Brain pericyte (primary cell): ENCODE results near the gene KRTAP19-3.
"Not testable (repeated sequence)": the region's sequence is repeated elsewhere in the genome, so short reads cannot be mapped to it uniquely, and the experiment has no call there.

Experiments used
- DNase-seq: peaks from one replicate; pipeline ENCODE4 v3.0.0-alpha.2; 2012; ENCODE audit warnings: low read depth, low spot score

KRTAP19-3 gene

GRCh38 chr21:30491963-30492428 lies at the start of gene KRTAP19-3:
TSS of gene KRTAP19-3 (minus strand) at chr21:30492013. CDS start at chr21:30491957, 56 bp downstream.
- DNase-seq = no peak

DNA sequence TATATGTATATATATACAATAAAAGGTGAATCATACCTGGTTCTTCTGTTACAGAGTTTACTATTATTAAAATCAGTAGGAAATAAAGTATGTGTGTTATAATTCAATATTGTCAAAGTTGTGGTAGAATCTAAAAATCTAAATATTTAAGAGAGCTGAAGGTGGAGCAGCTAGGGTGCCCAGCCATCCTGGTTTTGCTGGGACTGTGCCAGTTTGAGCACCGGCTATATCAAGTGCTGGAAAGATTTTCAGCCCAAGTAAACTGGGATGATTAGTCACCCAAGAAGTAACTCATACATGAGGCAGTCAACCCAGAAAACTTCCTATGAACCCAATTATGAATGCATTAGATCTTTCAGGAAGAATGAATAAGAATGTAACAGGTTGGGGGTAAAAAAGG lies 27.1 kb upstream of the KRTAP19-3 start:
- no peak for DNase-seq

GRCh38 chr21:30515681-30516080 lies 23.9 kb upstream of the KRTAP19-3 start:
- no peak for DNase-seq

- not testable (repeated sequence) for DNase-seq
Measured at GRCh38 chr21:30505621-30506205, 13.9 kb upstream of the KRTAP19-3 start.

- no peak for DNase-seq
Measured at GRCh38 chr21:30502041-30502440, 10.2 kb upstream of the KRTAP19-3 start, which contains the start of gene KRTAP19-5. TSS of gene KRTAP19-5 (minus strand) at chr21:30502141. CDS start at chr21:30502090, 51 bp downstream.

DNA sequence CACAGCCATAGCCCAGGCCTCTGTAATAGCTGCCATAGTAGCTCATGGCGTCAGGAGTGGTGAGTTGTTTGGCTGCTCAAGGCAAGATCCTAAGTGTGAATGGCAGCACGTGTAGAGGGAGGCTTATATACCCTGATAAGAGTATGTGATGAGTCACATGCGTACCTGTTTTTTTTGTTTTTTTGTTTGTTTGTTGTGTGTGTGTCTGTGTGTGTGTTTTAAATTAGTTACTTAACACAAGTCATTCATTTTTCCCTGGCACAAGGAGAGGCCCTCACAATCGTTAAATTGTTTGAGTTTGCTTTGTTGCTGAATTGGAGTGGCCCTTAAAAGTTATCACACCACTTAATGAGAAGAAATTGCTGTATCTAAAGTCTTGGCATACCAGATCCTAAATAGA lies 5.3 kb upstream of the KRTAP19-3 start, which contains the start of gene KRTAP19-4:
TSS of gene KRTAP19-4 (minus strand) at position 101 of the 400 bp plus-strand sequence. CDS start at position 46, 55 bp downstream.
- DNase-seq = no peak

DNA sequence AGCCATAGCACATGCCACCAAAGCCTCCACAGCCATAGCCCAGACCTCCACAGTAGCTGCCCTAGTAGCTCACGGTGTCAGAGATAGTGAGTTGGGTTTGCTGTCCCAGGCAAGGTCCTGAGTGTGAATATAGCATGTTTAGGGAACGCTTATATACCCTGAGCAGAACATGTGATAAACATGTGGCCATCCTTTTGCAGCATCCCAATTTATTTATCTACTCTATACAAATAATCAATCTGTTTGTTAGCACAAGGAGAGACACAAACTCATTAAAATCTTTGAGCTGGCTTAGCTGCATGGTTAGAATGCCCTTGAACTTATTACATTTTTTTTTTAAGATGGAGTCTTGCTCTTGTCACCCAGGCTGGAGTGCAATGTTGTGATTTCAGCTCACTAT lies 4.5 kb downstream of the KRTAP19-3 start, which contains the start of gene KRTAP19-2:
TSS of gene KRTAP19-2 (minus strand) at position 101 of the 400 bp plus-strand sequence. CDS start at position 13, 88 bp downstream.
- DNase-seq = no peak

GRCh38 chr21:30486180-30486579 lies 5.6 kb downstream of the KRTAP19-3 start:
- no peak for DNase-seq

GRCh38 chr21:30482130-30482529 lies 9.7 kb downstream of the KRTAP19-3 start:
- DNase-seq = no peak

DNA sequence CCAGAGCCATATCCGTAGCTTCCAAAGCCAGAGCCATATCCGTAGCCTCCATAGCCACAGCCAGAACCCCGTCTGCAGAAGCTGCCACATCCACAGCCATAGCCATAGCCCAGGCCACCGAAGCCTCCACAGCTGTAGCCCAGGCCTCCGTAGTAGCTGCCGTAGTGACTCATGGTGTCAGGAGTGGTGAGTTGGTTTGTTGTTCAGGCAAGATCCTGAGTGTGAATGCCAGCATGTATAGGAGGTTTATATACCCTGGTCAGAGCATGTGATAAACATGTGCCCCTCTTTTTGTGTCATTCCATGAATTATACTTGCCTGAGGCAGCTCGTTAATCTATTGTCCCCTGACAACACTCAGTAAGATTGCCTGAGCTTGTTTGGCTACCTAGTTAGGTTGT lies 11.7 kb downstream of the KRTAP19-3 start, which contains the start of gene KRTAP19-1:
TSS of gene KRTAP19-1 (minus strand) at position 223 of the 400 bp plus-strand sequence. CDS start at position 173, 50 bp downstream.
- DNase-seq = no peak

- no peak for DNase-seq
Measured at GRCh38 chr21:30479259-30479658, 12.6 kb downstream of the KRTAP19-3 start.

DNA sequence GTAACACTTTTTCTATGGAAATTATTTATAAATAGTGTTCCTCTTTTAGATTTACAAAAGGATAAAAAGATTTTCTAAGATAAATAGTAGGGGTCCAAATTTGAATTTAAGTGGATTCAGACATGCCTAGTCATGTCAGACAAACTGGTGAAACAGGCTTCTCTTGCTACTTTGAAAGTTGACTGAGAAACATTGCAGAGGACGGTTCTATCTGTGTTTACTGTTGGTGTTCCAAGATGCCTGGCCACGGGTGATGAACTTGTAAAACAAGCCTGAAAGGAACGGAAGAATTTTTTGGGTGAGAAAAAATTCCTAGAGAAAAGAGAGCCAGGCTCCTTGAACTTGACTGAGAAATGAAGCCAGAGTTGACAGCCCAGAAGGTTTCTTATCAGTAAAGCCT lies 13.8 kb downstream of the KRTAP19-3 start:
- DNase-seq = no peak

- DNase-seq = no peak
Measured at GRCh38 chr21:30468900-30469714, 22.7 kb downstream of the KRTAP19-3 start.

- no peak for DNase-seq
Measured at GRCh38 chr21:30463713-30464112, 28.1 kb downstream of the KRTAP19-3 start.

- no peak for DNase-seq
Measured at GRCh38 chr21:30448514-30448913, 43.3 kb downstream of the KRTAP19-3 start.

GRCh38 chr21:30447056-30447455 lies 44.8 kb downstream of the KRTAP19-3 start:
- no peak for DNase-seq

DNA sequence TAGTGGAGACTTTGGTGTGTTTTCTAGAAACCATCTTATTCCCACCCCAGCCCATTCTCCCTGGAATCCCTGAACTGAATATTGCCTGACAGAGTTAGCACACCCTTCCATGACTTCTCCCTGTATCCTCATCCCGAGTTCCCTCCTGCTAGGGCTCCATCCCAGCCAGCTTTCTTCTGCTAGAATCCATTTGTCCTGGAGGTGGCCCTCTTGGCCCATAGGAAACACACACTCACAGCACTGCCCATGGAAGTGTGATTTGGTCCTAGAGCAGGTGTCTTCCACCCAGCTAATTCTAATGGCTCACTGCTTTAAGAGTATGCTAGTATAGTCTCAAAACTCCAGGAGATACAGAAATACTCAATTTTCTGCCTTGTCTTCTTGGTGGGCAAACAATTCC lies 47.6 kb downstream of the KRTAP19-3 start:
- DNase-seq = no peak

GRCh38 chr21:30443226-30443625 lies 48.6 kb downstream of the KRTAP19-3 start:
- no peak for DNase-seq
